H1 (cell line): ENCODE measurements around the gene ELOVL6. TPM values are rescaled to one million over a fixed set of nuclear protein-coding genes. Genes with fewer than 3 reads are reported as not detected.
"Not testable (repeated sequence)": the region's sequence is repeated elsewhere in the genome, so short reads cannot be mapped to it uniquely, and the experiment has no call there.

Source experiments
- CTCF ChIA-PET: fragments of 300-600 bp; sonication (Branson Sonifier 250); formaldehyde crosslinking; loops from one replicate; lab custom pipeline; 2021; ENCODE audit not compliant: partially characterized antibody; lab: Charles Lee
- POLR2A ChIA-PET: fragments of 300-600 bp; sonication (Branson Sonifier 250); formaldehyde crosslinking; loops from one replicate; lab custom pipeline; 2021; ENCODE audit warnings: inconsistent platforms; ENCODE audit not compliant: partially characterized antibody; lab: Charles Lee
- DNase-seq, 2 experiments: peaks; one replicate each; pipeline versions ENCODE4 v3.0.0 to v3.0.0-alpha.2; 2010 to 2022; ENCODE audit warnings: low spot score in 2 of 2, low read depth in 1 of 2, mixed read lengths in 1 of 2
- FAIRE-seq: peaks from 2 replicates; lab custom pipeline; 2011; peaks lifted over from hg19 to GRCh38; lab: Jason Lieb, UNC
- H2AFZ ChIP-seq: 2 replicates; pipeline ENCODE4 v1.8.1; 2012; ENCODE audit warnings: low read length, inconsistent platforms
- H2AK5ac ChIP-seq: 2 replicates; pipeline ENCODE4 v1.6.1; 2013; ENCODE audit warnings: low read depth, low read length
- H2BK120ac ChIP-seq: replicated peaks from 2 replicates; pipeline ENCODE3; 2013; ENCODE audit warnings: low read depth, low read length, inconsistent platforms
- H2BK12ac ChIP-seq: 2 replicates; pipeline ENCODE4 v1.6.1; 2013; ENCODE audit warnings: low read depth, low read length
- H2BK15ac ChIP-seq: 2 replicates; pipeline ENCODE4 v1.6.1; 2013; ENCODE audit warnings: low read length
- H2BK20ac ChIP-seq: 2 replicates; pipeline ENCODE4 v1.6.1; 2013; ENCODE audit warnings: low read length
- H2BK5ac ChIP-seq: 2 replicates; pipeline ENCODE4 v1.6.1; 2013; ENCODE audit warnings: low read depth, low read length
- H3K14ac ChIP-seq: 2 replicates; pipeline ENCODE4 v1.6.1; 2013; ENCODE audit warnings: inconsistent platforms; ENCODE audit not compliant: insufficient read length
- H3K18ac ChIP-seq: 2 replicates; pipeline ENCODE4 v1.6.1; 2013; ENCODE audit warnings: low read length; ENCODE audit errors: extremely low read depth
- H3K23ac ChIP-seq: 2 replicates; pipeline ENCODE4 v1.6.1; 2013; ENCODE audit warnings: inconsistent platforms; ENCODE audit not compliant: insufficient read length
- H3K23me2 ChIP-seq: 2 replicates; pipeline ENCODE4 v1.6.1; 2013; ENCODE audit warnings: low read depth, low read length
- H3K27ac ChIP-seq: 2 replicates; pipeline ENCODE4 v1.6.1; 2011; ENCODE audit warnings: low read depth, low read length, inconsistent platforms
- H3K27me3 ChIP-seq, 4 experiments: replicated peaks in 1 of 4; 1 replicate in 1 of 4; 2 replicates in 3 of 4; pipeline versions ENCODE4 v1.6.1 to v1.8.1; 2011 to 2013; ENCODE audit warnings: low read length in 3 of 4, mild to moderate bottlenecking in 3 of 4, inconsistent platforms in 2 of 4, mixed read lengths in 2 of 4, moderate library complexity in 1 of 4; ENCODE audit not compliant: control insufficient read depth in 3 of 4, insufficient read depth in 3 of 4; ENCODE audit errors: extremely low read depth in 1 of 4
- H3K36me3 ChIP-seq, 4 experiments: 2 replicates each; pipeline versions ENCODE4 v1.6.1 to v1.8.1; 2011 to 2013; ENCODE audit warnings: mild to moderate bottlenecking in 4 of 4, low read length in 3 of 4, moderate library complexity in 2 of 4, control low read depth in 1 of 4, inconsistent platforms in 1 of 4; ENCODE audit not compliant: insufficient read depth in 4 of 4, control insufficient read depth in 2 of 4
- H3K4ac ChIP-seq: replicated peaks from 2 replicates; pipeline ENCODE3; 2013; ENCODE audit warnings: low read length, low read depth, mixed read lengths, inconsistent platforms; ENCODE audit not compliant: insufficient read length
- H3K4me1 ChIP-seq, 4 experiments: replicated peaks in 1 of 4; 1 replicate in 1 of 4; 2 replicates in 3 of 4; pipeline versions ENCODE4 v1.6.1 to v1.8.1; 2011 to 2013; ENCODE audit warnings: low read length in 3 of 4, inconsistent platforms in 2 of 4, mixed read lengths in 1 of 4; ENCODE audit not compliant: insufficient read depth in 4 of 4, control insufficient read depth in 3 of 4
- H3K4me2 ChIP-seq, 2 experiments: 2 replicates each; pipeline versions ENCODE4 v1.6.1 to v1.8.1; 2011 to 2013; ENCODE audit warnings: low read depth in 2 of 2, low read length in 2 of 2, control low read depth in 1 of 2, inconsistent platforms in 1 of 2, mild to moderate bottlenecking in 1 of 2; ENCODE audit not compliant: insufficient read depth in 1 of 2
- H3K4me3 ChIP-seq, 4 experiments: fragments of 200-600, 300-600 bp in 1 of 4; sonication (generic), shearing (Covaris generic), sonication (Bioruptor Twin) in 1 of 4; 2 replicates each; pipeline versions ENCODE4 v1.5.1 to v1.8.1; 2011 to 2016; ENCODE audit warnings: low read length in 4 of 4, low read depth in 3 of 4, control low read depth in 2 of 4, inconsistent platforms in 2 of 4, mild to moderate bottlenecking in 2 of 4, mixed read lengths in 1 of 4, moderate library complexity in 1 of 4; ENCODE audit not compliant: insufficient read depth in 2 of 4; ENCODE audit errors: extremely low read depth in 1 of 4
- H3K56ac ChIP-seq: replicated peaks from 2 replicates; pipeline ENCODE3; 2013; ENCODE audit warnings: low read depth, mild to moderate bottlenecking, mixed read lengths, low read length, inconsistent platforms; ENCODE audit not compliant: insufficient read length
- H3K79me1 ChIP-seq: 2 replicates; pipeline ENCODE4 v1.6.1; 2013; ENCODE audit warnings: low read depth, low read length, control low read depth
- H3K79me2 ChIP-seq, 2 experiments: 2 replicates each; pipeline versions ENCODE4 v1.6.1 to v1.8.1; 2012 to 2013; ENCODE audit warnings: low read length in 2 of 2, mild to moderate bottlenecking in 2 of 2, inconsistent platforms in 1 of 2; ENCODE audit not compliant: insufficient read depth in 2 of 2, control insufficient read depth in 1 of 2
- H3K9ac ChIP-seq, 4 experiments: replicated peaks in 1 of 4; 1 replicate in 1 of 4; 2 replicates in 3 of 4; pipeline versions ENCODE4 v1.6.1 to v1.8.1; 2011 to 2013; ENCODE audit warnings: low read depth in 3 of 4, low read length in 3 of 4, control low read depth in 2 of 4, mild to moderate bottlenecking in 2 of 4, moderate library complexity in 2 of 4, inconsistent platforms in 1 of 4; ENCODE audit errors: extremely low read depth in 1 of 4
- H3K9me3 ChIP-seq, 2 experiments: 2 replicates each; pipeline versions ENCODE4 v1.6.1 to v1.8.1; 2012 to 2013; ENCODE audit warnings: mild to moderate bottlenecking in 2 of 2, moderate library complexity in 2 of 2, control low read depth in 1 of 2, inconsistent platforms in 1 of 2, low read depth in 1 of 2, low read length in 1 of 2, mixed read lengths in 1 of 2; ENCODE audit not compliant: insufficient read depth in 2 of 2
- H4K20me1 ChIP-seq, 2 experiments: replicated peaks in 1 of 2; 2 replicates each; pipeline versions ENCODE3 to v1.8.1; 2011 to 2013; ENCODE audit warnings: inconsistent platforms in 2 of 2, low read length in 2 of 2, mild to moderate bottlenecking in 1 of 2; ENCODE audit not compliant: insufficient read depth in 2 of 2, control insufficient read depth in 1 of 2
- H4K5ac ChIP-seq: 2 replicates; pipeline ENCODE4 v1.6.1; 2013; ENCODE audit warnings: low read length, low read depth, mixed read lengths, inconsistent platforms; ENCODE audit not compliant: insufficient read length
- H4K8ac ChIP-seq: 2 replicates; pipeline ENCODE4 v1.8.0; 2013; ENCODE audit warnings: mild to moderate bottlenecking, moderate library complexity, low read length, inconsistent platforms; ENCODE audit not compliant: insufficient read depth; ENCODE audit errors: extremely low read depth
- H4K91ac ChIP-seq: replicated peaks from 2 replicates; pipeline ENCODE3; 2013; ENCODE audit warnings: low read length, mixed read lengths, inconsistent platforms; ENCODE audit not compliant: insufficient read length
- JUND ChIP-seq: IDR thresholded peaks from 2 replicates; pipeline ENCODE4 v1.6.1; 2011; ENCODE audit warnings: mild to moderate bottlenecking, improper control_type of control experiment, low read length
- SP4 ChIP-seq: IDR thresholded peaks from 2 replicates; pipeline ENCODE4 v1.6.1; 2012; ENCODE audit warnings: low read length, inconsistent platforms
- WGBS, 2 experiments: shearing (Covaris generic) in 1 of 2; methylation state at CpG; one replicate each; pipeline versions ENCODE4 v1.1.6 to v1.1.7; 2013 to 2015; ENCODE audit warnings: low lambda C conversion rate in 2 of 2, mixed read lengths in 2 of 2, inconsistent platforms in 1 of 2, low coverage in 1 of 2, missing lambda C conversion rate in 1 of 2; ENCODE audit not compliant: insufficient replicate concordance in 2 of 2, insufficient coverage in 1 of 2, insufficient read length in 1 of 2; ENCODE audit errors: extremely low coverage in 1 of 2, missing lambda C conversion rate in 1 of 2; 5-methylcytosine and 5-hydroxymethylcytosine counted together
- polyA plus RNA-seq, 7 experiments: library from polyadenylated mRNA; depleted of rRNA in 3 of 7; stranded (reverse) in 5 of 7; unstranded in 2 of 7; fragments of >200 nt in 5 of 7; fragments of 200-250 nt in 2 of 7; gene quantifications; 1 replicate in 5 of 7; 2 replicates in 1 of 7; 4 replicates in 1 of 7; pipeline versions ENCODE4 v1.2.1 to v1.2.3, GENCODE V29; 2011 to 2013; ENCODE audit warnings: missing spikeins in 2 of 7, mixed read lengths in 2 of 7
- total RNA-seq: library from RNA; stranded (reverse); fragmentation: NEBNext Ultra II Directional; extraction: Animal tissue kit (Norgen Biotek cat#: 25700); gene quantifications from 2 replicates; pipeline ENCODE4 v1.2.1, GENCODE V29; 2021

ELOVL6 gene
- total and polyA plus RNA-seq, 2 of the 8 experiments (the other 6 are each of a cell fraction or from before 2014, with no cell fraction given), result 27.8 to 86.6 TPM

GRCh38 chr4:110236324-110236723 is 37.9 kb upstream of the ELOVL6 start (continued):
- TF ChIP-seq JUND (no peak), SP4 (no peak)

- H3K14ac ChIP-seq, H3K79me2 ChIP-seq, H4K5ac ChIP-seq, H3K9me3 ChIP-seq, POLR2A ChIA-PET, H3K27ac ChIP-seq, H3K9ac ChIP-seq, DNase-seq, H3K23me2 ChIP-seq, H3K4me2 ChIP-seq, H4K8ac ChIP-seq, H3K56ac ChIP-seq, FAIRE-seq, H3K79me1 ChIP-seq, H4K91ac ChIP-seq, H3K36me3 ChIP-seq, H2AFZ ChIP-seq, H3K18ac ChIP-seq, H3K4me3 ChIP-seq, H2BK120ac ChIP-seq, H2BK12ac ChIP-seq, H2BK15ac ChIP-seq, H3K4ac ChIP-seq, H2BK20ac ChIP-seq, H4K20me1 ChIP-seq, H3K27me3 ChIP-seq, H3K4me1 ChIP-seq, H2AK5ac ChIP-seq, H2BK5ac ChIP-seq: not testable (repeated sequence)
- CTCF ChIA-PET, result interaction anchor here (1.5 kb wide), 1 partner anchor 111 kb away, joined by 3 read pairs; no protein-coding TSS in a partner anchor
- peak overlapping the region; percentile 61 for H3K23ac ChIP-seq
- WGBS, 2 experiments, result 78% methylated on average over 11 of the region's 11 CpGs; no CpG with 5 or more reads in 1 of the 2 experiments
These were observed 35.2 kb upstream of the ELOVL6 start for GRCh38 chr4:110233581-110233980.
